Ishikawa (cell line): ENCODE data around the gene RPS19.

Experiments
- EGR1 ChIP-seq: IDR thresholded peaks from 2 replicates; pipeline ENCODE4 v1.6.1; 2012
- EP300 ChIP-seq: IDR thresholded peaks from 2 replicates; pipeline ENCODE4 v1.6.1; 2012; ENCODE audit warnings: borderline replicate concordance
- RAD21 ChIP-seq: IDR thresholded peaks from 2 replicates; pipeline ENCODE4 v1.6.1; 2012; ENCODE audit warnings: low read depth
- TAF1 ChIP-seq: IDR thresholded peaks from 2 replicates; pipeline ENCODE4 v1.6.1; 2012; ENCODE audit warnings: low read depth, mild to moderate bottlenecking
- TF ChIP-seq, protein P1 (sequence below): IDR thresholded peaks from 2 replicates; pipeline ENCODE4 v1.6.1; 2012; ENCODE audit warnings: low read depth, mild to moderate bottlenecking
- TF ChIP-seq, protein P2 (sequence below): IDR thresholded peaks from 2 replicates; pipeline ENCODE4 v1.6.1; 2012

DNA sequence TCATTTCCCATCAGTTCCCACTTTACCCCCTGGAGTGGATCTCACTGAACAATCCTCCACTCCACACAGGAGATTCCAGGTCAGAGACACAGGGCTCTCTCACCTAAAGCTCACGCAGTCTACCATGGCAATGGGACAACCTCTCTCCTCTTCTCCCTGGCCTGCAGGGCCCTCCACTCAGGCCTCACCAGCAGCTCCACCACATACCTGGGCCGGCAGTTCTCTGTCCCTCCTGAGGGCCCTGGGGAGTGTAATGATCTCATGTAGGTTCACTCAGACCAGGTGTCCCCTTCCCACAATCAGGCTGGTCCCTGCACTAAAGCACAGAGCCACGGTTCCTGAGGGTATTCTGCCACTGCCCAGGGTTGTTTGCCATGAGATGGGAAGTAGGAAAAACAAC is 48.1 kb upstream of the RPS19 start:
- TF ChIP-seq, protein P1, sequence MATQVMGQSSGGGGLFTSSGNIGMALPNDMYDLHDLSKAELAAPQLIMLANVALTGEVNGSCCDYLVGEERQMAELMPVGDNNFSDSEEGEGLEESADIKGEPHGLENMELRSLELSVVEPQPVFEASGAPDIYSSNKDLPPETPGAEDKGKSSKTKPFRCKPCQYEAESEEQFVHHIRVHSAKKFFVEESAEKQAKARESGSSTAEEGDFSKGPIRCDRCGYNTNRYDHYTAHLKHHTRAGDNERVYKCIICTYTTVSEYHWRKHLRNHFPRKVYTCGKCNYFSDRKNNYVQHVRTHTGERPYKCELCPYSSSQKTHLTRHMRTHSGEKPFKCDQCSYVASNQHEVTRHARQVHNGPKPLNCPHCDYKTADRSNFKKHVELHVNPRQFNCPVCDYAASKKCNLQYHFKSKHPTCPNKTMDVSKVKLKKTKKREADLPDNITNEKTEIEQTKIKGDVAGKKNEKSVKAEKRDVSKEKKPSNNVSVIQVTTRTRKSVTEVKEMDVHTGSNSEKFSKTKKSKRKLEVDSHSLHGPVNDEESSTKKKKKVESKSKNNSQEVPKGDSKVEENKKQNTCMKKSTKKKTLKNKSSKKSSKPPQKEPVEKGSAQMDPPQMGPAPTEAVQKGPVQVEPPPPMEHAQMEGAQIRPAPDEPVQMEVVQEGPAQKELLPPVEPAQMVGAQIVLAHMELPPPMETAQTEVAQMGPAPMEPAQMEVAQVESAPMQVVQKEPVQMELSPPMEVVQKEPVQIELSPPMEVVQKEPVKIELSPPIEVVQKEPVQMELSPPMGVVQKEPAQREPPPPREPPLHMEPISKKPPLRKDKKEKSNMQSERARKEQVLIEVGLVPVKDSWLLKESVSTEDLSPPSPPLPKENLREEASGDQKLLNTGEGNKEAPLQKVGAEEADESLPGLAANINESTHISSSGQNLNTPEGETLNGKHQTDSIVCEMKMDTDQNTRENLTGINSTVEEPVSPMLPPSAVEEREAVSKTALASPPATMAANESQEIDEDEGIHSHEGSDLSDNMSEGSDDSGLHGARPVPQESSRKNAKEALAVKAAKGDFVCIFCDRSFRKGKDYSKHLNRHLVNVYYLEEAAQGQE, result no peak
- TF ChIP-seq EP300, result no peak
- TF ChIP-seq, protein P2, sequence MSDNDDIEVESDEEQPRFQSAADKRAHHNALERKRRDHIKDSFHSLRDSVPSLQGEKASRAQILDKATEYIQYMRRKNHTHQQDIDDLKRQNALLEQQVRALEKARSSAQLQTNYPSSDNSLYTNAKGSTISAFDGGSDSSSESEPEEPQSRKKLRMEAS, result no peak
- TF ChIP-seq EGR1, result no peak
- no peak for TF ChIP-seq RAD21
- no peak for TF ChIP-seq TAF1
